ENCODE measurements around the gene AKR1C1.
"Not testable (repeated sequence)": the region's sequence is repeated elsewhere in the genome, so short reads cannot be mapped to it uniquely, and the experiment has no call there.

AKR1C1 gene

DNA sequence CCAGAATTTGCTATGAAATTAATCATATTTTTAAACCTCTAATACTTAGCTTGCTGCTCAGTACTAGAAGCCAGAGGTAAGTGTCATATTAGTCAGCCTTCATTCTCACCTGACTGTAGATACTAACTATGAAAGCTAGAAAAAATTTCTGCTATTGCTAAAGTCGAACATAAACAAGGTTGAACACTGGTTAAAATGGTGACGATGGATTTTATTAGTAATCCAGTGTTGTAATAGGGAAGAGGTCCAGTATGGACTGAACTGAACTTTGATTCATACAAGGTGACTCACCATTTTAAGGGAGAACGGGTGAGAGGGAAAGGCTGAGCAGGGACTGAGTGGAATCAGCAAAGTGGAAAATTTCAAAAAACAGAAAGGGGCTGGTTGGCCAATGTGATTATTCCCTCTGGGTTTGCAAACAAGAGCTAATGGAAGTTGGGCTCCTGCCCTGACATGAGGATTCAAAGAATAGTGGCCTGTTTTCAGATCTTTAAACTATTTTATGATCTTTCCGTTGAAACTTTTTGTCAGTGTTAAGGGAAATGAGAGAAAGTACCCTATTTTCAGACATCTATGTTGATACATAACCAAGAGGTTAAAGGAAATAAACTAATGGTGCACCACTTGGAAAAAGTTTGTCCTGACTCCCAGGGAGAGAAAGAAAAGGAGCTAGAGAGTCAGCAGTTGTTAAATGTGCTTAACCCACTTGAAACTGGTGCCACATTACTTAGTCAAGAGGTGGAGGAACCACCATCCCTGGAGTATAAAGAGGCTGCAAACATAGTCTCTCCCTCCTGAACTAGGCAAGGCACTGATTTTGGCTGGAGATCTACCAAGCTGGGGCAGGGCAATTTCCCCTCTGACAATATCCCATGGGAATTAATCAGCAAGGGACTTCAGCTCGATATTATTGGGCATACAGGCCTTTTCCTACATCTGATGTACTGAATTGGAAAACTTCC is 15.3 kb upstream of the AKR1C1 start:
- no peak for DNase-seq (ENCODE audit: low spot score)

DNA sequence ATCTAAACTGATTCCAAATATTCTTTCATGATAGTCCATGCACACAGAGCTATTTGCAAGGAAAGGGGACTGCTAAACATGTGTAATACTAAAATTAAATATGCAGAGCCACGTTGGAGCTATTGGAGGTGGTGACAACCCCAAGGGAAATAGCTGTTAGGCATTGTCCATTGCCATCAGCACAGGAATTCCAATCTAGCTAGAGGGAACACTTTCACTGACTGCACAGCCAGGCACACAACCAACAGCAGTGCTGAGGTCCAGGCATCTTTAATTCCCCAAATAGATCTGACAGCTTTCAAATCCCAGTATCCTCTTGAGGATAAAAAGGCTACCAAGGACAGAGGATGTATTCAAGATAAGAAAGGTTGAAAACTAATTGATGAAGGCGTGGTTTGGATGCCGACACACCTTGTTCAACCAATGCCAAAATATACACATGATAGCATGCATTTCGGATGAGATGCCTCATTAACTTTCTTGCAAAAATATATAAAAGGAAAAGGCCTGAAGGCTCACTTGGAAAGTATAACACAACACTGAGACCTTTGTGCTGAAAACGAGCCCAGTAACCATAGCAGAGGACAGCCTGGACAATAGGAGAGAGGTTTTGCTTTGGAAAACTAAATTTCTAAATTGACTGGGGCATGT is 11.6 kb upstream of the AKR1C1 start:
- DNase-seq (ENCODE audit: low spot score), result not testable (repeated sequence)

DNA sequence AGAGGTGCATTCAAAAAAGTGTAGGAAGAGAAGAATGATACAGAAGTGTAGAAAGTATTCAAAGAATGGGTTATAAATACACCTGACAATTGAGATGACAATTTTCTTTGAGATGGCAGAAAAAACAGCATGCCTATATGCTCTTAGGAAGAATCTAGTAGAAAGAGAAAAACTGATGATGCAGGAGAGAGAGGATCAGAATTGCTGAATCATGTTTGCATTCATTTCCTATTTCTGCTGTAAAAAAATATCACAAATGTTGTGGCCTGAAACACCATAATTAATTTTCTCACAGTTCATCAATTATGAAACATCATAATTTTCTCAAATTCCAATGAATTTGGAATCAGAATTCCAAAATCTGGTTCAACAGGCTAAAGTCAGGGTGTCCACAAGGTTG is 9.8 kb upstream of the AKR1C1 start:
- DNase-seq (ENCODE audit: low spot score), result no peak

DNA sequence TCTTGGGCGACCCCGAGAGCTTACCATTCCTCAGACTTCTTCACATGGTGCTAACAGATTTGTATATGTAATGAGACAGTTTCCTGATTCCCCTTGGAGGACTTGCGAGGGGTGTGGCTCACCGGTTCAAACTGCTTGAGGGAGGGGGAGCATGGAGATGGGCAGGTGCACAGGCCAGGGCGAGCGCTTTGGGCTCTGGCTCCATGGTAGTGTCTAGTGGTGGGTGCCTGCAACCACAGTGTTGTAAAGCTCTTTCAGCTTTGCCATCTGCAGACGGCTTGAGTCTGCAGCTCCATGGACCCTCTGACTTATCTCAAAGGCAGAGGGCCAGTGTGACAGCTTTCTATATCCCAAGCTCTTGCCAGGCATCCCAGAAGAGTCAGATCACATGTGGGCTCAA is 7.1 kb upstream of the AKR1C1 start:
- not testable (repeated sequence) for DNase-seq (ENCODE audit: low spot score)

DNA sequence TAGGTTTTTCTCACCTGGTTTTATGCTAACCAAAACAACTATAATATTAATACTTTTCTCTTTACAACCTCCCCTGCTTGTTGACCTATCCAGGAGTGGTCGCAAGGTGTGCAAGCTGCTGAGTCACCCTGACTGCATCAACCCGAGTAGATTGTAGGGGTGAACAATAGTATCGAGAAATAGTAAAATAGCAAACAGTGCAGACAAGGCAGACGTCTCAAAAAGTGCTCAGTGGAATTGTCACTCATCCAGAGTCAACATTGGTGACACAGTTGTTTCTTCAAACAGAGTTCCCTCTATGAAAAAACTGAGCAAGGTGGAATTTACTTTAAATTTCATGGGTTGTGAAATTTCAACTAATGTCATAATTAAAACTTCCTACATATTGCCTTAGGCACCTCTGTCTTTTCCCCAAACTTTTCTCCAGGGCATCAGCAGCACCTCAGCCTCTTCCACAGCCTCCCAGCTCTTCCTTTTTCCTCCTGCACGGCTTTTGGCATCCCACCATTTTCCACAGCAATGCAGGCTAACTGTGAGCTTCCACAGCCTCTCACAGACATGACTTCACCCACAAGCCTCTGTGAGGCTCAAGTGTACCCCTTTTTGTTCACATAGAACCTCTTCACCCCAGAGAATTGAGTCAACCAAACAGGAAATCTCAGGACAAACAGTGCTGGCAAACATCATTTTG is 6.1 kb upstream of the AKR1C1 start:
- DNase-seq (ENCODE audit: low spot score), result not testable (repeated sequence)

DNA sequence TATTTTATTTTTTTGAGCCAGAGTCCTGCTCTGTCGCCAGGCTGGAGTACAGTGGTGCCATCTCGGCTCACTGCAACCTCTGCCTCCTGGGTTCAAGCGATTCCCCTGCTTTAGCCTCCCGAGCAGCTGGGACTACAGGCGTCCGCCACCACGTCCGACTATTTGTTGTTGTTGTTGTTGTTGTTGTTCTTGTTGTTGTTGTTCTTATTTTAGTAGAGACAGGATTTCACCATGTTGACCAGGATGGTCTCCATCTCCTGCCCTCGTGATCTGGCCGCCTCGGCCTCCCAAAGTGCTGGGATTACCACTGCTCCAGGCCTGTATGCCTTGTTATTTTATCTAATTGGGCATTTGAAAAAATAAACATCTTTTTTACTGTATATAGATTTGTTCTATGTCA is 1.7 kb upstream of the AKR1C1 start:
- DNase-seq (ENCODE audit: low spot score), result not testable (repeated sequence)

DNA sequence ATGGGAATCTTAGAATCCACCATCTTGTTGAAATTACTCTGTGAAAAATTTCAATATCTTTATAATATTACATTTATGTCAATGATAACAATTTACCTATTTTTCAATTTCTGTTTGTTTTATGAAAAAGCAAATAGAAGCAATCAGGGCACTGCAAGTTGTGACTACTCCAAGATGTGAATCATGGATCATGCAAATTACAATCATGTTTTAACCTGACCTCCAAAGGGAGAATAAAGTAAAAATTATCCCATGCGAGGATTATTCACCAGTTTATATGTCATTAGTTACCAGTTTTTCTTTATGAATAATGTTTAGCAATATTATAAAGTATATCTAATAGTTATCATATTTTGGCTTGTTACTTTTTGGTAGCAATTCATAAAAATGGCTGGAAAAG is 907 bp upstream of the AKR1C1 start:
- not testable (repeated sequence) for DNase-seq (ENCODE audit: low spot score)

DNA sequence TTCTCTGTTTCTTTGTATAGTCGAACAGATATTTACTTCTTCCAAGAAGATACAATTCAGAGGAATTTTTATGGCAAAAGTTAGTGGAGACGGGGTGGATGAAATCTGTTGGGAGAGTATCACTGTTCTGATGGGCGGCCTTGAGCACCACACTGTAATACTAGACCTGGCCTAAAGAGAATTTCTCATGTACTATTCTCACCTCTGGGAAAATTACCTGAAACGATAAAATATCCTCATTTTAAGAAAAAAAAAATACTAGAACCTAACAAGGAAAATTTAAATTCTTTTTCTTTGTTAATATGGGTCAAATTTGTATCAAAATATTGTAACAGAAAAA is 570 bp downstream of the AKR1C1 start:
- not testable (repeated sequence) for DNase-seq (ENCODE audit: low spot score)

DNA sequence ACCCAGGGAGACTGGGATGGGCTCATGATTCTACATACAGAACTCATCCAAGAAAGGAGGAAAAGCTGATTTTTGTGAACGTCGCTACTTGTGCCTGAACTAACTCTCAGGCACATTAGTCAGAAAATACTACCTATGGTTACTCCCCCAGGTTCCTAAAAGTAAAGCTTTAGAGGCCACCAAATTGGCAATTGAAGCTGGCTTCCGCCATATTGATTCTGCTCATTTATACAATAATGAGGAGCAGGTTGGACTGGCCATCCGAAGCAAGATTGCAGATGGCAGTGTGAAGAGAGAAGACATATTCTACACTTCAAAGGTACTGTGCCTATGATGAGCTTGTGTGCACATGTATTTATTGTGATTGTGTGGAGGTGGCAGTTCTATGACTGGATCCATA is 2.5 kb downstream of the AKR1C1 start:
- not testable (repeated sequence) for DNase-seq (ENCODE audit: low spot score)

DNA sequence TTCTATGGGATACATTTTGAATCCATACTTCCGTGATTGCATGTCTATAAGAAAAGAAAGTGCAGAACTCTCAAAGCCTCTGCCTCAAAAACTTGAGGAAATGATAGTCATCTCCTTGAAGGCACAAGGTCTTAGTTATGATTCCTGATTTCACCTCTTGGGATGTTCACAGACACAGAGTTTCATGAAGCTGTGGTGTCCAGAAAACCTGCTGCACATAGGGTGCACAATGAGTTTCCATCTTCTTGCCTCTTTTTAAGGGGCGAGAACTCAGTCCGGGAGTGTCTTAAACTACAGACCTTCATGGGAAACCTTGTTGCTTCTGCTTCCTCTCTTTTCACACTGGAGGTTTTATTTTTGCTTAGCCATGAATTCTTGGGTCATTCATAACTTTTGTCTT is 4.0 kb downstream of the AKR1C1 start:
- DNase-seq (ENCODE audit: low spot score), result not testable (repeated sequence)

DNA sequence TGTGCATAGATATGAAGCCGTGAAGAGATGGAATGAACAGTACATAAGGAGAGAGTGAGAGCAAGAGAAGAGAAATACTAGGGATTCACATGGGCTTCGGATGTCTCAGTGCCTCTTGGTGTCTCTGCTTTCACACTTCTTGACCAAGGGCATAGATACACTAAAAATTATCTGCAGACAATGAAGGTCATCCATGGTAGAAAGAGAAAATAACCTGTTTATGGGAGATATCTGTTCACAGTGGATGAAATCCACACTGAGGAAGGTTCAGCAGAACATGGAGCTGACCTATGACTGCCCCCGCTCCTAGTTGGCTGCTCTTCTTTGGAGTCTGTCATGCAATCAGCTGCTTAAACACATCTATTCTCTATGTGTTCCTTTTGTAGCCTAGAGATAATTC is 6.1 kb downstream of the AKR1C1 start:
- DNase-seq (ENCODE audit: low spot score), result not testable (repeated sequence)

DNA sequence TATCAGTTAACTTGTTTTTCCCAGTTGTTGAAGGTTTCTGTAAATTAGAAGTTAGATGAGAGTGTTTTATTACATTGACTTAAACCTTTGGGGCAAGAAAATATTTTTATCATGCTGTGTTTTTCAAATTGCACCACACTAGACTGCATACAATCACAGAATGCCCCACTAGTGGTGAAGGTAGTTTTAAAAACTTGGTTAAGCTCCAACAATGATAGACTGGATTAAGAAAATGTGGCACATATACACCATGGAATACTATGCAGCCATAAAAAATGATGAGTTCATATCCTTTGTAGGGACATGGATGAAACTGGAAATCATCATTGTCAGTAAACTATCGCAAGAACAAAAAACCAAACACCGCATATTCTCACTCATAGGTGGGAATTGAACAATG is 7.1 kb downstream of the AKR1C1 start:
- not testable (repeated sequence) for DNase-seq (ENCODE audit: low spot score)

DNA sequence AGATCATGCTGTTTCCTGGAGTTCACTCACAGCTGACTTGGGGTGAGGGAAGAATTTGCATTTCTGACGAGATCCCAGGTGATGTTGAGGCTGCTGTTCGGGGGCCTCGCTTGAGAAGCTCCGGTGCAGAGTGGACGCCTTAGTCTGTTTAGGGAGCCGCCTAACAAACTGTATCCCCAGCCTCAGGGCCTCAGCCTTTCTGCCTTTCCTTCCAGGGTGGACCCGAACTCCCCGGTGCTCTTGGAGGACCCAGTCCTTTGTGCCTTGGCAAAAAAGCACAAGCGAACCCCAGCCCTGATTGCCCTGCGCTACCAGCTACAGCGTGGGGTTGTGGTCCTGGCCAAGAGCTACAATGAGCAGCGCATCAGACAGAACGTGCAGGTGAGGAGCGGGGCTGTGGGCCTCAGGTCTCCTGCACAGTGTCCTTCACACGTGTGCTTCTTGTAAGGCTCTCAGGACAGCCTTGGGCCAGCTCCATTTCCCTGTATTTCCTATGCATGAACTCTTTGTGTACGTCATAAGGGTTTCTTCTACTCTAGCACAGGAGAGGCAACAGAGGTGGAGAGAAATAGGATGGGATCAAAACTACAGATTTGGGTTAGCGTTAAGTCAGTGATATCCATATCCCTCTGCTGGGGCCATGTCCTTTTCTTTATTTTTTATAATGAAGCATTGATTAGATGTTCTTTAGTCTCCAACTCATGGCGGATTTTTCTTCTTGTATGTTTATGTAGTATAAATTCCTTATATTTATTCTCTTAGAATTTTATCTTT is 9.3 kb downstream of the AKR1C1 start:
- DNase-seq (ENCODE audit: low spot score), result not testable (repeated sequence)

DNA sequence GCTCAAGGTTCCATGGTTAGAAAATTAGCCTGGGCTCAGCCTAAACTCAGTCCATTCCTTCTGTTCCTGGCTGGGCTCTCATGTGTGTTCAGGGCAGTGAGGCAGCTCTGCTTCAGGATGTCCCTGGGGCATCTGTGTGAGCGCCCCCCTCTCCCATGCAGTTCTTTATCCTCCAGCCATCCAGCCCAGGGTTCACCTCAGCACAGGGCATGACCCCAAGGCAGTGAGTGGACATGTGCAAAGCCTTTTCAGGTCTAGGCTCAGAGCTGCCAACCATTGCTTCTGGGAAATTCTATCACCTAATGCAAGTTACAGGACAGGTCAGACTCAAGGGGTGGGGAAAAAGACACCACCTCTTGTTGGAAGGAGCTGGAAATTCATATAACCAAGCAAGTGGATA is 10.1 kb downstream of the AKR1C1 start:
- not testable (repeated sequence) for DNase-seq (ENCODE audit: low spot score)

DNA sequence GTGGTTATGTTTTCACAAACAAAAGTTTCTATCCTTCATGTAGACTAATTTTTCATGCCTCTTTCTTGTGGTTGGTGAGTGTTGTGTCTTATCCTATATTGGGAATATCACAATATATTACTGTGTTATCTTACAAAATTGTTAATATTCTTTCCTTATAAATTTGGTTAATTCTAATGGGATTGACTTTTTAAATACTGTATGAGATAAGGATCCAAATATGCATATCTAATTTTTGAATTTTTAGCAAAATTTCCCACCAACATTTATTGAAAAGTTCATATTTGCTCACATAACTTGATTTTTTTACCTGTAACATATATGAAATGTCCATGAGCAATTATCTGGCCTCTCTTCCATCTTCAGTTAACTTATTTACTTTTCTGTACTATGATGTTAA is 11.2 kb downstream of the AKR1C1 start:
- not testable (repeated sequence) for DNase-seq (ENCODE audit: low spot score)

DNA sequence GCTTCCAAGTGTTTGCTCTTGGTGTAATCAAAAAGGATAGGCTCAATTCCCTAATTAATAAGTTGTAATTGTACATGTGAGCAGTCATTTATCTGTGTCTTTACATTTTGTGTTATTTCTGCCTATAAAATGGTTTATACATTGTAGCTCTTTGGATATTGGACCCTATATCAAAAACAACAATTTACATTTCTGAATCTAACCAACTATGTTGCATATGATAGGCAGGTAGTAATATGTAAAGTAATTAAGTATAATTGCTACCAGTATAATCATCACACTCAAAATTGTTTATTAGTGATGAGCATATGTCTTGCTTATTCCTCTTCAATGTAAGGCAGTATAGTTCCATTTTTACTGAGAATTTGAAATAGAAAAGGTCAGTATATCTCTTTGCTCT is 13.8 kb downstream of the AKR1C1 start:
- no peak for DNase-seq (ENCODE audit: low spot score)

DNA sequence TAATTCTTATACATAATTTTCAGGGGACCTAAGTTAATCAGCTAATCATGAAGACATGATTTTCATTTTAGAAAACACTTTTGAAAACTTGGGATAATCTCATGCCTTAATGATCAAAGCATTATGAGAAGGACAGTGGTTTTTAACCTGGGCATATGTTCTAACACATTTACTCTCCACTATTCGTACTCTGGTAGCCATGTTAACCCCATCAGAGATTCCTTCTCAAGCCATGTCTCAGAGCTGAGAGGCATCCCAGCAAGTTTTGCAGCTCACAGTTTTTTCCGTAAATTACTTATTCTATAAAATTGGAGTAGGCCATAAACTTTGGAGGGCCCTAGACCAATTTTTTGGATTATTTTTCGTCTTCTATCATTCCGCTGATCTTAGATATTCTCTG is 15.7 kb downstream of the AKR1C1 start:
- DNase-seq (ENCODE audit: low spot score), result no peak

DNA sequence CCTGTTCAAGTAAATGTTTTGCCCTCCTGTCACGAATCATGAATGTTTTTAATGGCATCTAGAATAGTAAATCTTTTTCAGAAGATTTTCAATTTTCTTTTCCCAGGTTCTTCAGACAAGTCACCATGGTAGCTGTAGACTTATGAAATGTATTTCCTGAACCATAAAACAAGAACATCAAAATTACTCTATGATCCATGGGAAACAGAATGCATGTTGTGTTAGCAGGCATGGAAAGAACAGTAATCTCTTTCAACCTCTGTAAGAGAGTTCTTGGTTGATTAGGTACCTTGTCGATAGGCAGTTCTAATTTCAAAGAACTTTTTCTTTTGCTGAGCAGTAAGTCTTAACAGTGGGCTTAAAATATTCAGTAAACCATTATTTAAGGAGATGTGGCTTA is 17.6 kb downstream of the AKR1C1 start:
- DNase-seq (ENCODE audit: low spot score), result no peak

DNA sequence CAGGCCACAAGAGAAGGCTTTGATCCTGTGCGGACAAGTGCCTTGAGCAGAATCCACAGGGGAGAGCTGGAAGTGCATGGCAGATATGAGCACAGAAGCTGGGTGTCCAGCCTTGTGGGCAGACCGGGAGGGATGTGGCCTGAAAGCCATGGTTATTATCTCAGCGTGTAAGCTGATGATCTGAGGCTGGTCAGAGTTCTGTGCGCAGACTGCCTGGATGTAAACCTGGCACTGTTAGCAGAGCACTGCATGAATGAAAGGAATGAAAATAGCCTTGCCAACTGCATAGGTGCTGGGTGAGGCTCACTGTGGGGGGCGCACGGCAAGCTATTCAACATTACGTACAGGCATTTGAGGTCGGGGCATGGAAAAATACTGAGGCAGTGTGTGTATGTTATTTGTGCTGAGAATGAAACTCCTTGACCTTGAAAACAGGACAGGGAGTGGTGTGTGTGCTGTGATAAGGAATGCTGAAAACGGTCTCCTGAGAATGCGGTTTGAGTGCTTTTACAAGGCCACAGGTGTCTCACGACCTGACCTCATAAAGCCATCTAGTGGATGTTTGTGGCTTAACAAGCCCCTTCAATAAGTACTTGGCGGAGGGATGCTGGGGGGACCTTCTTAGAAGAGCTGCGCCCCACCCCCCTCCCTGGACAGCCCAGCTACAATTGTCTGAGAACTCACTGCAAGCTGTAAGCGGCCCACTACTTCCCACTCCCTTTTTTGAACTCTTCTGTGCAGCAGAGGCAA is 18.7 kb downstream of the AKR1C1 start:
- DNase-seq (ENCODE audit: low spot score), result peak; percentile 2

DNA sequence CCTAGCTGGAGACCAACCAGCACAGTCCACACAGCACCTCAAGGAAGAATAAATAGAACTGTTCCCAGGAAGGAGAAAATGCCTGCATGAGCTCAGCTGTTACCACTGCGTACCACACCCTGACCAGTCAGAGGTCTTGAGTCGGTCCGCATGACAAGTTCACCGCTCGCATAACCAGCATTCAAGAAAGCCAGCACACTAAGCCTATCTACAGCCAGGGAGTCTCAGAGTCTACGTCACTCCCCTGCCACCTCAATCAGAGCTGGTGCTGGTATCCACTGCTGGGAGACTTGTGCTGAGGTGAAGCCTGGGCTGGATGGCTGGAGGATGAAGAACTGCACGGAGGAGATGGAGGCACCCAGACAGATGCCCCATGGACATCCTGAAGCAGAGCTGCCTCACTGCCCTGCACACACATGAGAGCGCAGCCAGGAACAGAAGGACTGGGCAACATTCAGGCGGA is 19.6 kb downstream of the AKR1C1 start:
- DNase-seq (ENCODE audit: low spot score), result no peak

DNA sequence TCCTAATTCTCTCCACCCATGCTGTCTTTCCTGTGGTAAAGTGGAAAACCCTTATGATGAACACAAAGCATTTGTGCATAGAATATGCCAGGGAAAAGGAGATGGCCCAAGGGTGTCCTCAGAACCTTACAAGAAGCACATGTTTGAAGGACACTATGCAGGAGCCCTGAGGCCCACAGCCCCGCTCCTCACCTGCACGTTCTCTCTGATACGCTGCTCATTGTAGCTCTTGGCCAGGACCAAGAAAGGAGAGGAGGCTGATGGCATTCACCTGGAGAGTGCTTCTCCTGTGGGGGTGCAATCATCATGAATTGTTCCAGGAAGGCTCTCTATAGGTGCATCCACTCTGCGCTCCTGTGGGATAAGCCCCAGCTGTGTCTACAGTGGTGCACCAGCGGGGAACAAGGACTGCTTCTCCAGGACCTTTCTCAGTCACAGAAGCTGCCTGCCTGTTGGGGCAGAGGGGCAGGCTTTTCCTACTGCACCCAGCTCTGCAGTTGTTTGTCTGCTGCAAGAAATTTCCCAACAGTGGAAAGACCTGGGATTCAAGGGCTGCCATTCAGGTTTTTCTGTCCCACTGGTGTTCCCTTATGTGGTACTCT is 20.5 kb downstream of the AKR1C1 start:
- DNase-seq (ENCODE audit: low spot score), result no peak

All from kidney capillary endothelial cell (primary cell).